Mucosa of descending colon (tissue), 3 donors: ENCODE measurements around the gene ATRIP. TPM values are rescaled to one million over a fixed set of nuclear protein-coding genes. Genes with fewer than 3 reads are reported as not detected.

Experiments used
- ATAC-seq: fragments of 200-7000 bp; cut with Tn5 transposase; one replicate; pipeline ENCODE4 v1.9.1; 2020; ENCODE audit warnings: mild to moderate bottlenecking, moderate library complexity
- DNase-seq, 3 donors: peaks; one replicate each; pipeline ENCODE4 v3.0.0-alpha.2; 2020
- H3K36me3 ChIP-seq: fragments of 200-600 bp; one replicate; pipeline ENCODE4 v1.8.0; 2021; ENCODE audit warnings: low read depth, mild to moderate bottlenecking
- H3K4me1 ChIP-seq: fragments of 200-600 bp; one replicate; pipeline ENCODE4 v1.8.0; 2021; ENCODE audit warnings: low read depth, mild to moderate bottlenecking
- H3K4me3 ChIP-seq: fragments of 200-600 bp; one replicate; pipeline ENCODE4 v1.8.0; 2021; ENCODE audit warnings: mild to moderate bottlenecking
- H3K9me3 ChIP-seq: fragments of 200-600 bp; one replicate; pipeline ENCODE4 v1.8.0; 2021; ENCODE audit warnings: mild to moderate bottlenecking
- intact Hi-C, 2 donors: fragments of 100-400 bp; cut with DNase I in 1 of 2; cut with micrococcal nuclease in 1 of 2; formaldehyde crosslinking; loops; one replicate each; pipeline versions ENCODE4 v1.11.0 to v1.11.1; 2022; cut with DNase I, micrococcal nuclease
- long read RNA-seq, 2 donors: library from polyadenylated mRNA; unstranded; transcript quantifications; one replicate each; pipeline ENCODE4 v2.0.0, GENCODE V29; 2019 to 2021
- total RNA-seq, 3 donors: library from RNA; stranded (reverse); fragmentation: NEBNext Ultra II Directional in 2 of 3; extraction: Animal tissue kit (Norgen Biotek cat#: 25700) in 2 of 3; gene quantifications; one replicate each; pipeline versions ENCODE4 v1.2.1 to v1.2.4, GENCODE V29; 2021 to 2023
- TF ChIP-seq, protein P1 (sequence below): fragments of 200-600 bp; IDR thresholded peaks from one replicate; pipeline ENCODE4 v1.8.0; 2022; ENCODE audit warnings: antibody characterized with exemption, mild to moderate bottlenecking
- donor health status: DM: no; HTN: no; CAD: no; lungs with moderate emphysema.
- donor health status: DM: no; HTN: no; CAD: no.
- donor health status: DM: no; HTN: yes; CAD: no.

ATRIP gene
- total RNA-seq, result 1 to 10 TPM; 4.5 to 7.2 (median 6.2) TPM
- long read RNA-seq, donor 1, full-length matches to known transcripts, result 5 of 12 reads
- long read RNA-seq, donor 1, partial matches to known transcripts, result 2 of 12 reads
- long read RNA-seq, donor 1, other reads (novel, unspliced or antisense), result 5 of 12 reads
- long read RNA-seq, donor 2, partial matches to known transcripts, result 0 of 1 reads
- long read RNA-seq, donor 2, other reads (novel, unspliced or antisense), result 1 of 1 reads

DNA sequence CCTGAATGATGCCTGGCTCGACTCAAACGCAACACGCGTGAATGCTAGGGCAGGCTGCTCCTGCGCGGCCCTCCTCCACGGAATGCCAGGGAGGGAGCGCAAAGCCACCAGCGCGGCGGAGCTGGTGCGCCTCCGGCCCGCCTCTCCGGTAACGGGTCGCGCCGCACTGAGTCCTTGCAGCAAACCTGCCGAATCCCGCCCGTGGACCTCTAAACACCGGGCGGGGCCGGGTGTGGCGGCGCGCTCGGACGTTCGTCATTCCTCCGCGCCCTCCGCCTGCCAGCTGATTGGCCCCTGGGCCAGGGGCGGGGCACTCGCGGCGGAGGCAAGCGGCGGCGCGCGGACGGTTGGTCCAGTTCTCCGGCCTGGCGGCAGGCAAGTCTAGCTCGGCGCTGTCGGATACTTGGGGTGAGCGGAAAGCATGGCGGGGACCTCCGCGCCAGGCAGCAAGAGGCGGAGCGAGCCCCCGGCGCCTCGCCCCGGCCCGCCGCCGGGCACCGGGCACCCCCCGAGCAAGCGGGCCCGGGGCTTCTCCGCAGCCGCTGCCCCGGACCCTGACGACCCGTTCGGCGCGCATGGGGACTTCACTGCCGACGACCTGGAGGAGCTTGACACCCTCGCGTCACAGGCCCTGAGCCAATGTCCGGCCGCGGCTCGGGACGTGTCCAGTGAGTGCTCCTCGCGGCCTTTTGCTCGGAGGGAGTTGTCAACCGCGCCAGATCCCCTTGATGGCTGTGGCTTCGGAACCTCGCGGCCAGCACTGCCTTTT, at the start of gene ATRIP:
Gene ATRIP, plus strand, starts transcription at position 313 of the 769 bp plus-strand sequence. Its CDS starts 109 bp downstream, at position 422.
- TF ChIP-seq, protein P1, sequence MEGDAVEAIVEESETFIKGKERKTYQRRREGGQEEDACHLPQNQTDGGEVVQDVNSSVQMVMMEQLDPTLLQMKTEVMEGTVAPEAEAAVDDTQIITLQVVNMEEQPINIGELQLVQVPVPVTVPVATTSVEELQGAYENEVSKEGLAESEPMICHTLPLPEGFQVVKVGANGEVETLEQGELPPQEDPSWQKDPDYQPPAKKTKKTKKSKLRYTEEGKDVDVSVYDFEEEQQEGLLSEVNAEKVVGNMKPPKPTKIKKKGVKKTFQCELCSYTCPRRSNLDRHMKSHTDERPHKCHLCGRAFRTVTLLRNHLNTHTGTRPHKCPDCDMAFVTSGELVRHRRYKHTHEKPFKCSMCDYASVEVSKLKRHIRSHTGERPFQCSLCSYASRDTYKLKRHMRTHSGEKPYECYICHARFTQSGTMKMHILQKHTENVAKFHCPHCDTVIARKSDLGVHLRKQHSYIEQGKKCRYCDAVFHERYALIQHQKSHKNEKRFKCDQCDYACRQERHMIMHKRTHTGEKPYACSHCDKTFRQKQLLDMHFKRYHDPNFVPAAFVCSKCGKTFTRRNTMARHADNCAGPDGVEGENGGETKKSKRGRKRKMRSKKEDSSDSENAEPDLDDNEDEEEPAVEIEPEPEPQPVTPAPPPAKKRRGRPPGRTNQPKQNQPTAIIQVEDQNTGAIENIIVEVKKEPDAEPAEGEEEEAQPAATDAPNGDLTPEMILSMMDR, result no peak
- ATAC-seq, result peak; percentile 100
- peak; percentile 92 to 94 (median 94) for DNase-seq

DNA sequence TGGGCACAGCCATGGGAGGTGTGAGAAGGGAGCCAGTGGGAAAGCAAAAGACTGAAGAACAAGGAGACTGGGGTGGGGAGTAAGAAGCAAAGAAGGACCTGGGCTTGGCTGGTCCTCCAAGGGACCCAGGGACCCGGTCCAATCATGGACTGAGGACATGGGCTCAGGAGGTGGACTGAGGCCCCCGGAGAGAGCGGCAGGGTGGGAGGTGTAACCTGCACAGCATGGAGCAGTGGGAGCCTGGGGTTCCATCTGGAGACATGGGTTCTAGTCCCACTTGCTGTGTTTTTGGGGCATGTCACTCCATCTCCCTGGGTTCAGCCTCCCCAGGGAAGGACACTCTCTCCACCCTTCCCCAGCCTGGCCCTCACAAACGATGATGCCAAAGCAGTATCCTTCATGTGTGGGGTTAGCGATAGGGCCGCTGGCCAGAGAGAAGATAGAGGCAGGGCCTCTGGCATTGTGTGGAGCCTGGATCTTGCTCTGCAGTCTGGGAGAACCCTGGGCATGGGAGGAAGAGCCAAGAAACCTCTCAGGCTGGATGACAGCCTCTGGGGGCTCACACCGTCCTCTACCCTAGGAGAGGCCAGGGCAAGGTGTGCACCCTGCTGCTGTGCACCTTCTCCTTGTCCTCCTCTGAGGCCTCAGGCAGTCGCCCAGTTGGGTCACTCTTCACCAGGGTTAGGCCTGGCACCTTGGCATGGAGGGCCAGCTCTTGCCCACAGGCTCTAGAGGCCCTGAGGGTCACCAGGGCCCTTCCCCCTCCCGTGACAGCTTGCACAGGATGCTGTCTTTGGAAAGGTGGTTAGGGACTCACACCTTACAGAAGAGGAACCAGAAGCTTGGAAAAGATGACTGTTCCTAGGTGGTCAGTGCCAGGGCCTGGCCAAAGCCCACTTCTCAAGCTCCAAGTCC, 48.5 kb upstream of the ATRIP start:
- DNase-seq, result peak in 1 of 3 donors; percentile 17
- Histone ChIP-seq H3K4me1 (no peaks in the 10 kb centered on the region), H3K9me3 (no peaks in the 10 kb centered on the region), H3K36me3 (no peaks in the 10 kb centered on the region), H3K4me3 (no peak overlapping the region)
- ATAC-seq, result no peak
- intact Hi-C loops, result no loop called here
- TF ChIP-seq, protein P1, result no peak

More for the DNA sequence above, at the start of gene ATRIP:
- no peaks in the 10 kb centered on the region for H3K9me3 ChIP-seq
- H3K4me3 ChIP-seq, result peak within 1 kb of the TSS; percentile 70
- H3K36me3 ChIP-seq, result no peaks in the 10 kb centered on the region
- H3K4me1 ChIP-seq, result peaks cover 16% of the 10 kb centered on the region
- intact Hi-C loops, result no loop called here

DNA sequence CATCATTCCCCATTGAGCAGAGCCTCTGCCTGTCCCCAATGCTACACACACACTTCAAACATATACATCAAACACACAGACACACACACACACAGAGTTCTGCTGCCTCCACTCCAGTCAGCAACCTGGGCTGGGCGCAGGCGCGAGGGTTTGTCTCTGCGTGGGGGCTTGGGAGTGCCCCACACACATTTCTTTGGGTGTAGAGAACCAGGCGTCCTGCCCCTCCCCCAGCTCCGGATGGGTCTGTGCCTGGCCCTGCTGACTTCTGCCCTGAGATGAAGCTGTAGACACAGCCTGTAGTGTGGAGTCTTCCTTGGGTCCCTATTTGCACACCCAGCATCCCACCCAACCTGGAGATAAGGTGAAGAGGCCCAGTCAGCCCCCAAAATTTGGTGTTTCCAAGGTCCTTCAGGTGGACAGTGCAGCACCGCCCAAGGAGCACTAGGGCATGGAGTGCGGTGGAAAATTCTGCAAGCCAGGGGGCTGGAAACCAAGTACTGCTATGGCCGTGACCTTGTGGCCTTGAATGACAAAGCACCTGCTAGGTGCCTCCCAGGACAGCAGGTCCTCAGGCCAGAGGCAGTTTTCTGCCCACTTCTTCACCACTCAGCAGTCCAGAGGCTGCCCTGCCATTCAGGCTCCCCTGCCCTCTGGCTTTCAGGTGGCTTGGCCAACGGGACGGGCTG, 47.7 kb upstream of the ATRIP start:
- DNase-seq (peak in 2 of 3 donors; percentile 3 to 19), ATAC-seq (peak; percentile 3)
- H3K4me3 ChIP-seq, result no peak overlapping the region
- H3K36me3 ChIP-seq, result no peaks in the 10 kb centered on the region
- intact Hi-C loops, result no loop called here
- H3K4me1 ChIP-seq, result no peaks in the 10 kb centered on the region
- no peaks in the 10 kb centered on the region for H3K9me3 ChIP-seq
- TF ChIP-seq, protein P1, result no peak

DNA sequence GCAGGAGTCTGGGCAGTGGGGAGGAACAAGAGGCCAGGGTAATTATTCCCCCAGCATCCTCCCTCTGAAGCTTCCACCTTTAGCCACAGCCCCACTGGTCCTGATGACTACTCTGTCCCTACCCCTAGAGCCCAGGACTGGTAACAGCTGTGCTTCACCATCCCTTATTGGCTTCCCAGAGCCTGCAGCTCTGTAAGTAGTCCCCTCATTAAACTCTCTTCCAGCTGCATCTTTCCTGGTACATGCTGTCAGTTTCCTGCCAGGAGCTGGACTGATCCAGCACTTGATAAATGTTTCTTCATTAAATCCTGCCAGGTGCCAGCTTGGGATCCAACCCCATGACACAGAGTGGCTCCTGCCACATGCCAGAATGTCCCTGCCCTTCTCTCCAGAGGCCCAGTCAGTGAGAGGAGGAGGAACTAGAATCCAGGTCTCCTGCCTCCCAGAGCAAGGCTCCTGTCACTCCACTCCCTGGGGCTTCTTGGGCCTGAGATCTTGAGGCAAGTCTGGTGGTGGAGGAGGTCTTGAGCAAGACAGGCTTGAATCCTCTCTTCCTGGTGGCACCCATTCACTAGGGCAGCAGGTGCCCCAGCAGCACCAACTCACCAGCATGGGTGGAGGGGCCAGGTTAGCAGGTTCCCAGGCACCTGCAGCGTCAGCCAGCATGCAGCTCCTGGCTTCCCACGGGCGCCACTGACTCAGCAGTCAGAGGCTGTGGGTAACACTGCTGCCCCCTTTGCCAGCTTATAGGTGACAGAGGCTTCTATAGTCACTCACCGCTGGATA, 47.0 kb upstream of the ATRIP start:
- DNase-seq (peak in 2 of 3 donors; percentile 3 to 25), ATAC-seq (peak; percentile 6)
- TF ChIP-seq, protein P1, result no peak
- H3K4me1 ChIP-seq, result no peaks in the 10 kb centered on the region
- H3K36me3 ChIP-seq, result no peaks in the 10 kb centered on the region
- no peak overlapping the region for H3K4me3 ChIP-seq
- no peaks in the 10 kb centered on the region for H3K9me3 ChIP-seq
- intact Hi-C loops, result loop anchor here (2.0 to 5.0 kb wide), 2 partner anchors 37 to 38 kb away; no protein-coding TSS in a partner anchor
